SK-N-SH (cell line): ENCODE data around the gene NLK. TPM values are rescaled to one million over a fixed set of nuclear protein-coding genes. Genes with fewer than 3 reads are reported as not detected.

Source experiments
- CTCF ChIA-PET: fragments of 300-600, 350-600 bp; formaldehyde crosslinking; extraction: SDS; loops from one replicate; lab custom pipeline; 2021; lab: Yijun Ruan, JAX
- POLR2A ChIA-PET: fragments of 350-600 bp; sonication (Branson Sonifier 250); formaldehyde crosslinking; extraction: SDS; loops from one replicate; lab custom pipeline; 2020; ENCODE audit warnings: antibody characterized with exemption, inconsistent platforms; lab: Yijun Ruan, JAX
- DNase-seq: peaks from one replicate; pipeline ENCODE4 v3.0.0; 2012
- H2AFZ ChIP-seq: fragments of 200-600 bp; sonication (generic); 2 replicates; pipeline ENCODE4 v1.8.1; 2016; ENCODE audit warnings: antibody characterized with exemption, mild to moderate bottlenecking, low read depth
- H3F3A ChIP-seq: fragments of 200-600 bp; sonication (generic); replicated peaks from 2 replicates; pipeline ENCODE3; 2016; ENCODE audit warnings: antibody characterized with exemption, mild to moderate bottlenecking; ENCODE audit not compliant: insufficient read depth
- H3K27ac ChIP-seq, 2 experiments: fragments of 200-500 bp in 1 of 2; fragments of 200-600 bp in 1 of 2; sonication (Bioruptor generic) in 1 of 2; sonication (generic), shearing (Covaris generic) in 1 of 2; 2 replicates each; pipeline versions ENCODE4 v1.5.1 to v1.6.1; 2014 to 2016; ENCODE audit warnings: low read depth in 2 of 2, inconsistent platforms in 1 of 2, low read length in 1 of 2, mild to moderate bottlenecking in 1 of 2, mixed read lengths in 1 of 2
- H3K27me3 ChIP-seq: fragments of 200-600 bp; sonication (generic), shearing (Covaris generic); 2 replicates; pipeline ENCODE4 v1.6.1; 2016; ENCODE audit warnings: mixed run types; ENCODE audit not compliant: insufficient read depth
- H3K36me3 ChIP-seq, 2 experiments: fragments of 200-500 bp in 1 of 2; fragments of 200-600 bp in 1 of 2; sonication (Bioruptor generic) in 1 of 2; sonication (generic) in 1 of 2; replicated peaks in 1 of 2; 2 replicates each; pipeline versions ENCODE3 to v1.5.1; 2014 to 2016; ENCODE audit warnings: low read length in 1 of 2, mild to moderate bottlenecking in 1 of 2; ENCODE audit not compliant: insufficient read depth in 2 of 2, control insufficient read depth in 1 of 2
- H3K4me1 ChIP-seq, 2 experiments: fragments of 200-500 bp in 1 of 2; fragments of 200-600 bp in 1 of 2; sonication (Bioruptor generic) in 1 of 2; sonication (generic), shearing (Covaris generic) in 1 of 2; 2 replicates each; pipeline versions ENCODE4 v1.5.1 to v1.6.1; 2014 to 2016; ENCODE audit warnings: low read depth in 1 of 2, low read length in 1 of 2, mixed run types in 1 of 2; ENCODE audit not compliant: insufficient read depth in 2 of 2, control insufficient read depth in 1 of 2
- H3K4me2 ChIP-seq: fragments of 200-600 bp; sonication (generic), shearing (Covaris generic); 2 replicates; pipeline ENCODE4 v1.6.1; 2017; ENCODE audit warnings: mixed run types
- H3K4me3 ChIP-seq, 2 experiments: fragments of 200-500 bp in 1 of 2; fragments of 200-600 bp in 1 of 2; sonication (Bioruptor generic) in 1 of 2; sonication (generic), shearing (Covaris generic) in 1 of 2; 2 replicates each; pipeline versions ENCODE4 v1.5.1 to v1.8.1; 2014 to 2016; ENCODE audit warnings: low read depth in 2 of 2, inconsistent platforms in 1 of 2, low read length in 1 of 2, mild to moderate bottlenecking in 1 of 2, mixed read lengths in 1 of 2, moderate library complexity in 1 of 2
- H3K79me2 ChIP-seq: fragments of 200-600 bp; sonication (generic); 2 replicates; pipeline ENCODE4 v1.8.1; 2017; ENCODE audit warnings: mild to moderate bottlenecking; ENCODE audit not compliant: insufficient read depth
- H3K9ac ChIP-seq: fragments of 200-600 bp; sonication (generic); 2 replicates; pipeline ENCODE4 v1.6.1; 2017; ENCODE audit warnings: mixed run types
- H3K9me2 ChIP-seq: fragments of 200-600 bp; sonication (generic); 2 replicates; pipeline ENCODE4 v1.6.1; 2017; ENCODE audit warnings: mixed run types
- H3K9me3 ChIP-seq: fragments of 200-600 bp; sonication (generic); 2 replicates; pipeline ENCODE4 v1.6.1; 2017; ENCODE audit warnings: mixed run types, mild to moderate bottlenecking, moderate library complexity
- H4K20me1 ChIP-seq: fragments of 200-600 bp; sonication (generic); 2 replicates; pipeline ENCODE4 v1.6.1; 2017; ENCODE audit warnings: mild to moderate bottlenecking, mixed run types; ENCODE audit not compliant: insufficient read depth
- CHD2 ChIP-seq: fragments of 150-350 bp; IDR thresholded peaks from 2 replicates; pipeline ENCODE4 v1.6.1; 2018; ENCODE audit warnings: low read length; ENCODE audit not compliant: partially characterized antibody
- ELF1 ChIP-seq: IDR thresholded peaks from 2 replicates; pipeline ENCODE4 v1.4.0; 2012
- EP300 ChIP-seq, 2 experiments: IDR thresholded peaks; 2 replicates each; pipeline versions ENCODE4 v1.4.0 to v1.6.1; 2012; ENCODE audit warnings: borderline replicate concordance in 1 of 2, low read depth in 1 of 2, low read length in 1 of 2
- FOSL2 ChIP-seq: IDR thresholded peaks from 2 replicates; pipeline ENCODE4 v1.4.0; 2012; ENCODE audit warnings: low read depth, mild to moderate bottlenecking, moderate library complexity, borderline replicate concordance
- FOXJ3 ChIP-seq: sonication (generic); formaldehyde crosslinking; IDR thresholded peaks from 2 replicates; pipeline ENCODE4 v1.5.1; 2020; ENCODE audit warnings: mild to moderate bottlenecking, missing genetic modification reagents
- FOXM1 ChIP-seq: IDR thresholded peaks from 2 replicates; pipeline ENCODE4 v1.4.0; 2012; ENCODE audit warnings: low read depth, mild to moderate bottlenecking
- GABPA ChIP-seq: IDR thresholded peaks from 2 replicates; pipeline ENCODE4 v1.4.0; 2012; ENCODE audit warnings: low read depth, mild to moderate bottlenecking
- GATA2 ChIP-seq: sonication (generic); formaldehyde crosslinking; IDR thresholded peaks from 2 replicates; pipeline ENCODE4 v1.5.0; 2020; ENCODE audit warnings: mild to moderate bottlenecking, missing genetic modification reagents
- JUND ChIP-seq: IDR thresholded peaks from 2 replicates; pipeline ENCODE4 v1.4.0; 2012
- MEF2A ChIP-seq: IDR thresholded peaks from 2 replicates; pipeline ENCODE4 v1.4.0; 2012; ENCODE audit warnings: low read depth, borderline replicate concordance
- MXI1 ChIP-seq: IDR thresholded peaks from 2 replicates; pipeline ENCODE4 v1.6.1; 2012; ENCODE audit warnings: mild to moderate bottlenecking, low read depth, low read length, improper control_type of control experiment
- NFIC ChIP-seq: IDR thresholded peaks from 2 replicates; pipeline ENCODE4 v1.4.0; 2012; ENCODE audit warnings: borderline replicate concordance
- POLR2AphosphoS5 ChIP-seq: IDR thresholded peaks from 2 replicates; pipeline ENCODE4 v1.6.1; 2012; ENCODE audit warnings: low read depth, low read length
- RAD21 ChIP-seq: IDR thresholded peaks from 2 replicates; pipeline ENCODE4 v1.6.1; 2012; ENCODE audit warnings: mild to moderate bottlenecking, low read length
- RCOR1 ChIP-seq: fragments of 150-350 bp; IDR thresholded peaks from 2 replicates; pipeline ENCODE4 v1.6.1; 2017; ENCODE audit warnings: antibody characterized with exemption, low read length
- RFX5 ChIP-seq: IDR thresholded peaks from 2 replicates; pipeline ENCODE4 v1.6.1; 2012; ENCODE audit warnings: mild to moderate bottlenecking, improper control_type of control experiment, low read length
- RXRA ChIP-seq: IDR thresholded peaks from 2 replicates; pipeline ENCODE4 v1.4.0; 2012; ENCODE audit warnings: low read depth, mild to moderate bottlenecking, borderline replicate concordance
- SIN3A ChIP-seq: IDR thresholded peaks from 2 replicates; pipeline ENCODE4 v1.6.1; 2012; ENCODE audit warnings: low read depth, mild to moderate bottlenecking, low read length, moderate library complexity, borderline replicate concordance
- SMC3 ChIP-seq: IDR thresholded peaks from 2 replicates; pipeline ENCODE4 v1.6.1; 2012; ENCODE audit warnings: low read depth, low read length, improper control_type of control experiment
- TCF12 ChIP-seq: IDR thresholded peaks from 2 replicates; pipeline ENCODE4 v1.4.0; 2012
- TEAD4 ChIP-seq: IDR thresholded peaks from 2 replicates; pipeline ENCODE4 v1.4.0; 2012; ENCODE audit warnings: mild to moderate bottlenecking, borderline replicate concordance; ENCODE audit not compliant: insufficient read depth
- WGBS: methylation state at CpG from one replicate; pipeline ENCODE4 v1.1.6; 2017; ENCODE audit warnings: low lambda C conversion rate; 5-methylcytosine and 5-hydroxymethylcytosine counted together
- polyA plus RNA-seq, 3 experiments: library from polyadenylated mRNA; depleted of rRNA; stranded (reverse); fragments of >200 nt; gene quantifications; 2 replicates each; pipeline ENCODE4 v1.2.3, GENCODE V29; 2012
- TF ChIP-seq, protein P1 (sequence below): IDR thresholded peaks from 2 replicates; pipeline ENCODE4 v1.6.1; 2012; ENCODE audit warnings: mild to moderate bottlenecking, low read depth, low read length, moderate library complexity
- TF ChIP-seq, protein P2 (sequence below): fragments of 200-600 bp; sonication (generic); IDR thresholded peaks from 2 replicates; pipeline ENCODE4 v1.6.1; 2017; ENCODE audit warnings: antibody characterized with exemption, mild to moderate bottlenecking, moderate library complexity
- TF ChIP-seq, protein P3 (sequence below): fragments of 150-350 bp; IDR thresholded peaks from 2 replicates; pipeline ENCODE4 v1.6.1; 2016; ENCODE audit warnings: mild to moderate bottlenecking, low read depth, low read length
- TF ChIP-seq, protein P4 (sequence below): IDR thresholded peaks from 2 replicates; pipeline ENCODE4 v1.4.0; 2012; ENCODE audit warnings: low read depth
- TF ChIP-seq, protein P5 (sequence below): IDR thresholded peaks from 2 replicates; pipeline ENCODE4; 2012

Gene NLK
- polyA plus RNA-seq, 1 of the 3 experiments (the other 2 are of a cell fraction), result 12.3 TPM

DNA sequence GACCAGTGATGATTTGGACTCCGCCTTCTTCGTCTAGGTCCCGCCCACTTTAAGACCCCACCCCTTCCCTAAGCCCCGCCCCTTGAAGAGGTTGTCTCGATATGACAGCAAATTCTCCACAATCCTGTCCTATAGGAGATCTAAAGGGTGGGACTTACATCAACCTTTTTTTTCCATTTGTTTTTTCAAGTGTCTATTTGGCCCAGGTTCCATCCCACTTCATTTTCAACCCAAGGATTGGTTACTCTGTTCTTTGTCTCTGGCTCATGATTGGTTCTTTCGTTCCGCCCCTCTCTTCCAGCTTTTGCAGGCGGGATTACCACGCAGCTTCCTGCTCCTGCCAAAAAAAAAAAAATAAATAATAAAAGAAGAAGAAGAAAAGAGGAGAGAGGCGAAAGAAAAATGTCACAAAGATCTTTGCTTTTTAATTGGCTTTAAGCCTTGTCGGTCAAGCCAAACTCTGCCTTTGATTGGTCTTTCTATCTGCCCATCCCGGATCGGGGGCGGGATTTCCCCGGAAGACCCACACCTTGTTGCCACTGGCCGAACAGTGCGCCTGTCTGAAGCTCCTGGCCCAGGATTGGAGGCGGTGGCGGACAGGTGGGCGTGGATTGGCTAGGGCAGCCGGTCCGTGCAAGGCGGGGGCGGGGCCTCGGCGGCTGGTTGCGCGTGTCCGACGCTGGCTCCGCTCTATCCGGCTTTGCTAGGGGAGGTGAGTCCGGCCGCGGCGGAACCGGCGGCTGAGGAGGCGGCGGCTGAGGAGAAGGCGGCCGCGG is 1.2 kb upstream of the NLK start:
- Histone ChIP-seq H2AFZ (peak overlapping the region; percentile 93; the same call in 1 of the 2 replicates), H3K27ac (peak overlapping the region; percentile 52 to 70), H4K20me1 (peaks cover 29% of the 10 kb centered on the region), H3F3A (peaks cover 3% of the 10 kb centered on the region), H3K9ac (peak overlapping the region; percentile 77; the same call in 1 of the 2 replicates), H3K4me1 (peaks cover 0 to 20% of the 10 kb centered on the region in 2 experiments; a peak in 2 of 4 replicates), H3K9me3 (no peaks in the 10 kb centered on the region), H3K36me3 (peaks cover 5 to 8% of the 10 kb centered on the region in 2 experiments), H3K4me2 (peak overlapping the region; percentile 88; the same call in 1 of the 2 replicates), H3K9me2 (no peaks in the 10 kb centered on the region), H3K4me3 (peak overlapping the region; percentile 68 to 91), H3K27me3 (no peaks in the 10 kb centered on the region), H3K79me2 (peaks cover 45% of the 10 kb centered on the region)
- ChIA-PET CTCF (interaction anchor here (0.6 to 1.8 kb wide), 3 partner anchors 10 to 211 kb away, joined by 3 to 6 read pairs (median 5); partner anchors contain the start of gene LYRM9), POLR2A (interaction anchor here (0.6 kb wide), 1 partner anchor 307 kb away, joined by 3 read pairs; no protein-coding TSS in a partner anchor)
- DNase-seq, result peak; percentile 98
- 1% methylated on average over 19 of the region's 43 CpGs for WGBS
- no peak for TF ChIP-seq FOXJ3 (CRISPR knock-in tag)
- TF ChIP-seq, protein P1, sequence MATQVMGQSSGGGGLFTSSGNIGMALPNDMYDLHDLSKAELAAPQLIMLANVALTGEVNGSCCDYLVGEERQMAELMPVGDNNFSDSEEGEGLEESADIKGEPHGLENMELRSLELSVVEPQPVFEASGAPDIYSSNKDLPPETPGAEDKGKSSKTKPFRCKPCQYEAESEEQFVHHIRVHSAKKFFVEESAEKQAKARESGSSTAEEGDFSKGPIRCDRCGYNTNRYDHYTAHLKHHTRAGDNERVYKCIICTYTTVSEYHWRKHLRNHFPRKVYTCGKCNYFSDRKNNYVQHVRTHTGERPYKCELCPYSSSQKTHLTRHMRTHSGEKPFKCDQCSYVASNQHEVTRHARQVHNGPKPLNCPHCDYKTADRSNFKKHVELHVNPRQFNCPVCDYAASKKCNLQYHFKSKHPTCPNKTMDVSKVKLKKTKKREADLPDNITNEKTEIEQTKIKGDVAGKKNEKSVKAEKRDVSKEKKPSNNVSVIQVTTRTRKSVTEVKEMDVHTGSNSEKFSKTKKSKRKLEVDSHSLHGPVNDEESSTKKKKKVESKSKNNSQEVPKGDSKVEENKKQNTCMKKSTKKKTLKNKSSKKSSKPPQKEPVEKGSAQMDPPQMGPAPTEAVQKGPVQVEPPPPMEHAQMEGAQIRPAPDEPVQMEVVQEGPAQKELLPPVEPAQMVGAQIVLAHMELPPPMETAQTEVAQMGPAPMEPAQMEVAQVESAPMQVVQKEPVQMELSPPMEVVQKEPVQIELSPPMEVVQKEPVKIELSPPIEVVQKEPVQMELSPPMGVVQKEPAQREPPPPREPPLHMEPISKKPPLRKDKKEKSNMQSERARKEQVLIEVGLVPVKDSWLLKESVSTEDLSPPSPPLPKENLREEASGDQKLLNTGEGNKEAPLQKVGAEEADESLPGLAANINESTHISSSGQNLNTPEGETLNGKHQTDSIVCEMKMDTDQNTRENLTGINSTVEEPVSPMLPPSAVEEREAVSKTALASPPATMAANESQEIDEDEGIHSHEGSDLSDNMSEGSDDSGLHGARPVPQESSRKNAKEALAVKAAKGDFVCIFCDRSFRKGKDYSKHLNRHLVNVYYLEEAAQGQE, result no peak
- TF ChIP-seq RXRA, result no peak
- TF ChIP-seq, protein P2, sequence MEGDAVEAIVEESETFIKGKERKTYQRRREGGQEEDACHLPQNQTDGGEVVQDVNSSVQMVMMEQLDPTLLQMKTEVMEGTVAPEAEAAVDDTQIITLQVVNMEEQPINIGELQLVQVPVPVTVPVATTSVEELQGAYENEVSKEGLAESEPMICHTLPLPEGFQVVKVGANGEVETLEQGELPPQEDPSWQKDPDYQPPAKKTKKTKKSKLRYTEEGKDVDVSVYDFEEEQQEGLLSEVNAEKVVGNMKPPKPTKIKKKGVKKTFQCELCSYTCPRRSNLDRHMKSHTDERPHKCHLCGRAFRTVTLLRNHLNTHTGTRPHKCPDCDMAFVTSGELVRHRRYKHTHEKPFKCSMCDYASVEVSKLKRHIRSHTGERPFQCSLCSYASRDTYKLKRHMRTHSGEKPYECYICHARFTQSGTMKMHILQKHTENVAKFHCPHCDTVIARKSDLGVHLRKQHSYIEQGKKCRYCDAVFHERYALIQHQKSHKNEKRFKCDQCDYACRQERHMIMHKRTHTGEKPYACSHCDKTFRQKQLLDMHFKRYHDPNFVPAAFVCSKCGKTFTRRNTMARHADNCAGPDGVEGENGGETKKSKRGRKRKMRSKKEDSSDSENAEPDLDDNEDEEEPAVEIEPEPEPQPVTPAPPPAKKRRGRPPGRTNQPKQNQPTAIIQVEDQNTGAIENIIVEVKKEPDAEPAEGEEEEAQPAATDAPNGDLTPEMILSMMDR, result no peak
- no peak for TF ChIP-seq TEAD4
- TF ChIP-seq TCF12, result no peak
- TF ChIP-seq POLR2AphosphoS5, result peak; percentile 86
- TF ChIP-seq SMC3, result no peak
- TF ChIP-seq, protein P3, sequence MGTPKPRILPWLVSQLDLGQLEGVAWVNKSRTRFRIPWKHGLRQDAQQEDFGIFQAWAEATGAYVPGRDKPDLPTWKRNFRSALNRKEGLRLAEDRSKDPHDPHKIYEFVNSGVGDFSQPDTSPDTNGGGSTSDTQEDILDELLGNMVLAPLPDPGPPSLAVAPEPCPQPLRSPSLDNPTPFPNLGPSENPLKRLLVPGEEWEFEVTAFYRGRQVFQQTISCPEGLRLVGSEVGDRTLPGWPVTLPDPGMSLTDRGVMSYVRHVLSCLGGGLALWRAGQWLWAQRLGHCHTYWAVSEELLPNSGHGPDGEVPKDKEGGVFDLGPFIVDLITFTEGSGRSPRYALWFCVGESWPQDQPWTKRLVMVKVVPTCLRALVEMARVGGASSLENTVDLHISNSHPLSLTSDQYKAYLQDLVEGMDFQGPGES, result peak; percentile 97
- no peak for TF ChIP-seq JUND
- TF ChIP-seq MEF2A, result no peak
- TF ChIP-seq, protein P4, sequence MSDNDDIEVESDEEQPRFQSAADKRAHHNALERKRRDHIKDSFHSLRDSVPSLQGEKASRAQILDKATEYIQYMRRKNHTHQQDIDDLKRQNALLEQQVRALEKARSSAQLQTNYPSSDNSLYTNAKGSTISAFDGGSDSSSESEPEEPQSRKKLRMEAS, result 0 out of 2 replicates have a peak, but pooled peaks have one; percentile 35
- peak; percentile 70 for TF ChIP-seq MXI1
- no peak; a peak in 1 of 4 replicates for TF ChIP-seq EP300 (IDR thresholded peaks at IDR 0.05; ENCODE audit: borderline replicate concordance in 1 of 2, low read depth in 1 of 2, low read length in 1 of 2)
- TF ChIP-seq RAD21, result no peak
- TF ChIP-seq ELF1, result peak; percentile 76
- TF ChIP-seq, protein P5, sequence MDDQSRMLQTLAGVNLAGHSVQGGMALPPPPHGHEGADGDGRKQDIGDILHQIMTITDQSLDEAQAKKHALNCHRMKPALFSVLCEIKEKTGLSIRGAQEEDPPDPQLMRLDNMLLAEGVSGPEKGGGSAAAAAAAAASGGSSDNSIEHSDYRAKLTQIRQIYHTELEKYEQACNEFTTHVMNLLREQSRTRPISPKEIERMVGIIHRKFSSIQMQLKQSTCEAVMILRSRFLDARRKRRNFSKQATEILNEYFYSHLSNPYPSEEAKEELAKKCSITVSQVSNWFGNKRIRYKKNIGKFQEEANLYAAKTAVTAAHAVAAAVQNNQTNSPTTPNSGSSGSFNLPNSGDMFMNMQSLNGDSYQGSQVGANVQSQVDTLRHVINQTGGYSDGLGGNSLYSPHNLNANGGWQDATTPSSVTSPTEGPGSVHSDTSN, result peak; percentile 100
- peak; percentile 87 for TF ChIP-seq GABPA
- TF ChIP-seq FOXM1, result no peak
- no peak; the same call in 1 of the 2 replicates for TF ChIP-seq NFIC
- TF ChIP-seq GATA2 (CRISPR knock-in tag), result no peak
- peak; percentile 90 for TF ChIP-seq RFX5
- no peak for TF ChIP-seq FOSL2
- peak; percentile 97 for TF ChIP-seq CHD2
- TF ChIP-seq RCOR1, result 0 out of 2 replicates have a peak, but pooled peaks have one; percentile 35
- TF ChIP-seq SIN3A, result peak; percentile 22; the same call in 1 of the 2 replicates
